B cell (primary cell): ENCODE data around the gene CDC25B. TPM values are rescaled to one million over a fixed set of nuclear protein-coding genes. Genes with fewer than 3 reads are reported as not detected.

ENCODE experiments used
- ATAC-seq: fragments of 200-7000 bp; cut with Tn5 transposase; one replicate; pipeline ENCODE4 v1.10.0; 2021; ENCODE audit warnings: low read depth, mild to moderate bottlenecking, moderate number of reproducible peaks, moderate library complexity
- CTCF ChIA-PET: fragments of 350-600 bp; sonication (Branson Sonifier 250); formaldehyde crosslinking; loops from one replicate; lab custom pipeline; 2021; ENCODE audit warnings: antibody characterized with exemption, inconsistent platforms; lab: Charles Lee
- POLR2A ChIA-PET: fragments of 350-600 bp; sonication (Branson Sonifier 250); formaldehyde crosslinking; loops from one replicate; lab custom pipeline; 2021; ENCODE audit warnings: antibody characterized with exemption; lab: Charles Lee
- DNase-seq: peaks from one replicate; pipeline ENCODE4 v3.0.0; 2013
- H2AFZ ChIP-seq: 2 replicates; pipeline ENCODE4 v1.6.1; 2012; ENCODE audit warnings: mild to moderate bottlenecking, low read depth, low read length; ENCODE audit not compliant: insufficient read depth, poor library complexity, severe bottlenecking
- H3K27ac ChIP-seq, 2 donors: 1 replicate in 1 of 2; 2 replicates in 1 of 2; pipeline ENCODE4 v1.5.1; 2012 to 2013; ENCODE audit warnings: low read length in 2 of 2, mild to moderate bottlenecking in 2 of 2, moderate library complexity in 1 of 2
- H3K27me3 ChIP-seq, 4 experiments: fragments of 200-600 bp in 1 of 4; sonication (generic) in 1 of 4; replicated peaks in 1 of 4; 1 replicate in 2 of 4; 2 replicates in 2 of 4; pipeline versions ENCODE4 v1.6.1 to v1.7.0; 2013 to 2016; ENCODE audit warnings: low read length in 3 of 4, mild to moderate bottlenecking in 2 of 4, mixed read lengths in 1 of 4, moderate library complexity in 1 of 4; ENCODE audit not compliant: insufficient read depth in 4 of 4, control insufficient read depth in 3 of 4; ENCODE audit errors: control extremely low read depth in 1 of 4
- H3K36me3 ChIP-seq, 2 experiments: replicated peaks in 1 of 2; 1 replicate in 1 of 2; 2 replicates in 1 of 2; pipeline versions ENCODE4 v1.6.1 to v1.7.1; 2013; ENCODE audit warnings: low read length in 1 of 2; ENCODE audit not compliant: insufficient read depth in 2 of 2, control insufficient read depth in 1 of 2; ENCODE audit errors: control extremely low read depth in 1 of 2, extremely low read depth in 1 of 2
- H3K4me1 ChIP-seq, 2 donors: fragments of 200-600 bp in 1 of 2; sonication (generic) in 1 of 2; 1 replicate in 1 of 2; 2 replicates in 1 of 2; pipeline versions ENCODE4 v1.5.1 to v1.6.1; 2013 to 2017; ENCODE audit warnings: low read length in 2 of 2; ENCODE audit not compliant: control insufficient read depth in 2 of 2, insufficient read depth in 2 of 2
- H3K4me2 ChIP-seq: replicated peaks from 2 replicates; pipeline ENCODE3; 2012; ENCODE audit warnings: mild to moderate bottlenecking, low read depth, low read length; ENCODE audit not compliant: poor library complexity, severe bottlenecking
- H3K4me3 ChIP-seq, 5 experiments: fragments of 200-600 bp in 1 of 5; sonication (generic) in 1 of 5; 1 replicate in 3 of 5; 2 replicates in 2 of 5; pipeline versions ENCODE4 v1.5.1 to v1.7.0; 2011 to 2016; ENCODE audit warnings: low read length in 4 of 5, mild to moderate bottlenecking in 4 of 5, low read depth in 2 of 5, control low read depth in 1 of 5, moderate library complexity in 1 of 5; ENCODE audit not compliant: insufficient read depth in 1 of 5; ENCODE audit errors: control extremely low read depth in 1 of 5, extremely low read depth in 1 of 5
- H3K79me2 ChIP-seq: fragments of 200-600 bp; sonication (generic); one replicate; pipeline ENCODE4 v1.6.0; 2016; ENCODE audit warnings: low read length; ENCODE audit not compliant: control insufficient read depth, insufficient read depth
- H3K9ac ChIP-seq: fragments of 200-600 bp; sonication (generic); 2 replicates; pipeline ENCODE4 v1.6.1; 2017; ENCODE audit warnings: mild to moderate bottlenecking, low read length, moderate library complexity
- H3K9me3 ChIP-seq, 3 donors: one replicate each; pipeline versions ENCODE4 v1.6.1 to v1.7.1; 2013; ENCODE audit warnings: low read length in 2 of 3; ENCODE audit not compliant: control insufficient read depth in 2 of 3, insufficient read depth in 1 of 3; ENCODE audit errors: control extremely low read depth in 1 of 3
- H4K20me1 ChIP-seq: 2 replicates; pipeline ENCODE4 v1.6.0; 2012; ENCODE audit warnings: mild to moderate bottlenecking, low read length; ENCODE audit not compliant: insufficient read depth, control insufficient read depth, poor library complexity, severe bottlenecking
- H3K27ac Mint-ChIP-seq: one replicate; pipeline ENCODE4 v1.8.0; 2021; ENCODE audit warnings: mixed read lengths
- H3K27me3 Mint-ChIP-seq: one replicate; pipeline ENCODE4 v1.8.0; 2021; ENCODE audit warnings: mixed read lengths
- H3K4me1 Mint-ChIP-seq: one replicate; pipeline ENCODE4 v1.8.0; 2021; ENCODE audit warnings: mixed read lengths
- H3K4me3 Mint-ChIP-seq: one replicate; pipeline ENCODE4 v1.8.0; 2021; ENCODE audit warnings: mixed read lengths
- H3K9me3 Mint-ChIP-seq: one replicate; pipeline ENCODE4 v1.8.0; 2022; ENCODE audit warnings: mixed read lengths; ENCODE audit not compliant: insufficient read depth
- EZH2 ChIP-seq: IDR thresholded peaks from 2 replicates; pipeline ENCODE4 v1.6.1; 2012; ENCODE audit warnings: borderline replicate concordance, low read depth, mild to moderate bottlenecking, moderate library complexity, low read length; ENCODE audit not compliant: insufficient read depth, poor library complexity, severe bottlenecking
- WGBS: methylation state at CpG from one replicate; pipeline ENCODE4 v1.1.5; 2013; ENCODE audit warnings: missing lambda C conversion rate; ENCODE audit not compliant: insufficient coverage; 5-methylcytosine and 5-hydroxymethylcytosine counted together
- intact Hi-C: fragments of 100-400 bp; cut with micrococcal nuclease; formaldehyde crosslinking; loops from one replicate; pipeline ENCODE4 v1.10.0; 2022
- polyA plus RNA-seq: library from polyadenylated mRNA; depleted of rRNA; stranded (reverse); fragments of >200 nt; gene quantifications from 2 replicates; pipeline ENCODE4 v1.2.3, GENCODE V29; 2012
- total RNA-seq, 2 donors: library from RNA; stranded (reverse); fragments of 120-200 nt in 1 of 2; gene quantifications; 1 replicate in 1 of 2; 2 replicates in 1 of 2; pipeline versions ENCODE4 v1.2.3 to v1.2.4, GENCODE V29; 2013 to 2022
- TF ChIP-seq, protein P1 (sequence below): fragments of 200-600 bp; IDR thresholded peaks from one replicate; pipeline ENCODE4 v1.8.0; 2022; ENCODE audit warnings: antibody characterized with exemption, mild to moderate bottlenecking

CDC25B gene
- total and polyA plus RNA-seq, 2 donors (not counting 1 experiment from before 2014, with no cell fraction given) = 72.3 to 114 TPM

DNA sequence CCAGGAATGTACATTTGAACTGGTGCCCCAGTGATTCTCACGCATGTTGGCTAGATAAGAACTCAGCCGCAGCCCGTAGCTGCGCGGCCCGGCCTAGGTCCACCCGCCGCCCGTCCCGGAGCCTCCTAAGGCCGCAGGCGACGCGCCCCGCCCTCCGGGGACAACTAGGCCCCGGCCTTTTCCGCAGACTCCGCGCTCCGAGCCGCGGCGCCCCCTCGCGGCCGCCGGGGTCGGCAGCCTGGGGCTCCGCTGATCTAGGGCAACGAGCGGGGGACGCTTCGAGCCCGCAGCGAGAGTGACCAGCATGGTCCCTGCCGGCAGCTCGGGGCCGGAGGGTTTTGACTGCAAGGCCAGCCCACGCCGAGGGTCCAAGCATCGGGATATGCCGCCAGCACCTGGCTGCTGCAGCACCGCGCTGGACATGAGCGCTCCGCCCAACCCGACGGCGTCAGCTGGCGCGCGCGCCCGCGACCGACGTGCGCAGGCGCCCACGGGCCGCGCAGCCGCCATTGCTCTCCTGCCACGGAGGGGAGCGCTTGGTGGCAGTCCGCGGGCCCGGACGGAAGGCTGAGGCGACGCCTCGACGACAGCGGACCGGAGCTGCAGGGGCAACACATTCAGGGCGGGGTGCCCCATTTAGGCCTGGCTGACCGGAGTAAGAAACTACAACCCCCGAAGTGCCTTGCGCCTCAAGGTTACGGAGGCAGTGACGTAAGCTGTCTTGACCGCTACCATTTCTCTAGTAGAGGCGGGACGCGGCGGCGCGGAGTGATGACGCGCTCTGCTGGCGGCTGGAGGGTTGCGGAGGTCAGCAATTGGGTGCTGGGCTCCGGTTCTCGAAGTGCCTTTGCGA, 24.2 kb downstream of the CDC25B start, which contains the start of gene AP5S1:
Gene AP5S1 (plus strand): TSS at position 500 of the 853 bp plus-strand sequence. CDS start 1,571 bp downstream, outside the sequence.
- ChIA-PET CTCF (interaction anchor here (0.7 to 6.4 kb wide), 21 partner anchors 9 to 1306 kb away, joined by 3 to 84 read pairs (median 5); partner anchors contain the start of genes ADISSP, CDC25B, CDS2 and CENPB), POLR2A (interaction anchor here (0.5 to 2.2 kb wide), 16 partner anchors 8 to 357 kb away, joined by 3 to 16 read pairs (median 4); partner anchors contain the start of genes ADISSP, CDC25B, CENPB and SPEF1)
- Histone ChIP-seq H3K4me3 (peak within 1 kb of the TSS; percentile 62 to 85 (median 75)), H3K36me3 (peaks cover 0 to 23% of the 10 kb centered on the region in 2 experiments), H4K20me1 (no peaks in the 10 kb centered on the region), H3K9ac (peak within 1 kb of the TSS; percentile 95), H3K27me3 (no peaks in the 10 kb centered on the region), H3K9me3 (no peaks in the 10 kb centered on the region), H3K4me2 (peak within 1 kb of the TSS; percentile 79), H3K4me1 (peaks cover 13 to 15% of the 10 kb centered on the region in 2 donors), H3K27ac (peak within 1 kb of the TSS; percentile 97 to 98), H3K79me2 (peaks cover 13% of the 10 kb centered on the region), H2AFZ (peak within 1 kb of the TSS; percentile 94)
- ATAC-seq = peak; percentile 84
- H3K4me1 Mint-ChIP-seq = peaks cover 15% of the 10 kb centered on the region
- H3K9me3 Mint-ChIP-seq = no peaks in the 10 kb centered on the region
- intact Hi-C loops = loop anchor here (1.0 to 2.0 kb wide), 10 partner anchors 9 to 194 kb away; partner anchors contain the start of genes CENPB, MAVS, PANK2 and SPEF1
- H3K27ac Mint-ChIP-seq = peak within 1 kb of the TSS; percentile 100
- TF ChIP-seq, protein P1, sequence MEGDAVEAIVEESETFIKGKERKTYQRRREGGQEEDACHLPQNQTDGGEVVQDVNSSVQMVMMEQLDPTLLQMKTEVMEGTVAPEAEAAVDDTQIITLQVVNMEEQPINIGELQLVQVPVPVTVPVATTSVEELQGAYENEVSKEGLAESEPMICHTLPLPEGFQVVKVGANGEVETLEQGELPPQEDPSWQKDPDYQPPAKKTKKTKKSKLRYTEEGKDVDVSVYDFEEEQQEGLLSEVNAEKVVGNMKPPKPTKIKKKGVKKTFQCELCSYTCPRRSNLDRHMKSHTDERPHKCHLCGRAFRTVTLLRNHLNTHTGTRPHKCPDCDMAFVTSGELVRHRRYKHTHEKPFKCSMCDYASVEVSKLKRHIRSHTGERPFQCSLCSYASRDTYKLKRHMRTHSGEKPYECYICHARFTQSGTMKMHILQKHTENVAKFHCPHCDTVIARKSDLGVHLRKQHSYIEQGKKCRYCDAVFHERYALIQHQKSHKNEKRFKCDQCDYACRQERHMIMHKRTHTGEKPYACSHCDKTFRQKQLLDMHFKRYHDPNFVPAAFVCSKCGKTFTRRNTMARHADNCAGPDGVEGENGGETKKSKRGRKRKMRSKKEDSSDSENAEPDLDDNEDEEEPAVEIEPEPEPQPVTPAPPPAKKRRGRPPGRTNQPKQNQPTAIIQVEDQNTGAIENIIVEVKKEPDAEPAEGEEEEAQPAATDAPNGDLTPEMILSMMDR = peak; percentile 97
- TF ChIP-seq EZH2 = no peak
- DNase-seq = peak; percentile 99
- under 1% methylated on average over 95 of the region's 96 CpGs for WGBS
- peak within 1 kb of the TSS; percentile 97 for H3K4me3 Mint-ChIP-seq
- no peaks in the 10 kb centered on the region for H3K27me3 Mint-ChIP-seq
